HG03354 (cell line): ENCODE measurements around the gene MFGE8.

ENCODE experiments used
- ATAC-seq: cut with Tn5 transposase; IDR thresholded peaks from one replicate; pipeline ENCODE4 v1.9.1; 2021; ENCODE audit warnings: mild to moderate bottlenecking; ENCODE audit not compliant: unreplicated experiment, poor library complexity, severe bottlenecking

Gene MFGE8

GRCh38 chr15:88920892-88921435 is 7.8 kb upstream of the MFGE8 start:
- peak; percentile 71 for ATAC-seq

DNA sequence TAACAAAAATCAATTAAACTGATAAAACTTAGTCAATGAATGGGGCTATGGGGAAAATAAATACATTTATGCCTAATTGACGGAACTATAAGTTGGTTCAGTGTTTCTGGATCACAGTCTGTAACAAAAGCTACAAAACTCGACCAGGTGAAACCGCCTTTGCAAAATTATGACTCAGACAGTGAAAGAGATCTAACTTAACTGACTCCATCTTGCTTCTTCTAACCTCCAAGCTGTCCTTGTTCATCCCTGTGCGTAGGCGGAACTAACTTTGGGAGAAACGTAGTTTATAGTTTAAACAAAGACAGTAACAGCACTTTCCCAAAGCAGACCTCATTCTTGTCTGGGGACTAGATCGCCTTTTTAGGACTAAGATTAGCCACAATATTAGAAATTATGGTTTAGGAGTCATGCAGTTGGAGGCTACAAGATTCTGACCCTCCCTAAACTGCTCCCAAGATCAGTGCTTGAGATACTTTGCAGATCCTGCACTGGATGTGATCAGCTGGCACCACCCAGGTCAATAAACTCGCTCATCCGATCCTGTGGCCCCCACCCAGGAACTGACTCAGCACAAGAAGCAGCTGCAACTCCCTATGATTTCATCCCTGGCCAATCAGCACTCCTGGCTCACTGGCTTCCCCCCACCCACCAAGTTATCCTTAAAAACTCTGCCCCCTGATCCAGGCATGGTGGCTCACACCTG is 7.2 kb upstream of the MFGE8 start:
- ATAC-seq: no peak

GRCh38 chr15:88918738-88919137 is 5.6 kb upstream of the MFGE8 start:
- ATAC-seq: peak; percentile 75

GRCh38 chr15:88917760-88918159 is 4.6 kb upstream of the MFGE8 start:
- no peak for ATAC-seq

DNA sequence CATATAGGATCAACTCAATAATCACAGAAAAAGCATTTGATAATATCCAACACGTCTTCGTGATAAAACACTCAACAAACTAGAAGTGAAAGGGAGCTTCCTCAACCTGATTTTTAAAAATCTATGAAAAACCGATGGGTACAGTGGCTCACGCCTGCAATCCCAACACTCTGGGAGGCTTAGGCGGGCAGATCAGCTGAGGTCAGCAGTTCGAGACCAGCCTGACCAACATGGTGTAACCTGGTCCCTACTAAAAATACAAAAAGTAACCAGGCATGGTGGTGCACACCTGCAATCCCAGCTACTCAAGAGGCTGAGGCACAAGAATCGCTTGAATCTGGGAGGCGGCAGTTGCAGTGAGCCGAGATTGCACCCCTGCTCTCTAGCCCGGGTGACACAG is 2.2 kb upstream of the MFGE8 start:
- no peak for ATAC-seq

- no peak for ATAC-seq
These were observed 631 bp upstream of the MFGE8 start for GRCh38 chr15:88913850-88914169.

GRCh38 chr15:88912500-88912921 is 668 bp downstream of the MFGE8 start:
- ATAC-seq: no peak

- ATAC-seq: no peak
These were observed 1.4 kb downstream of the MFGE8 start for GRCh38 chr15:88911766-88912118.

DNA sequence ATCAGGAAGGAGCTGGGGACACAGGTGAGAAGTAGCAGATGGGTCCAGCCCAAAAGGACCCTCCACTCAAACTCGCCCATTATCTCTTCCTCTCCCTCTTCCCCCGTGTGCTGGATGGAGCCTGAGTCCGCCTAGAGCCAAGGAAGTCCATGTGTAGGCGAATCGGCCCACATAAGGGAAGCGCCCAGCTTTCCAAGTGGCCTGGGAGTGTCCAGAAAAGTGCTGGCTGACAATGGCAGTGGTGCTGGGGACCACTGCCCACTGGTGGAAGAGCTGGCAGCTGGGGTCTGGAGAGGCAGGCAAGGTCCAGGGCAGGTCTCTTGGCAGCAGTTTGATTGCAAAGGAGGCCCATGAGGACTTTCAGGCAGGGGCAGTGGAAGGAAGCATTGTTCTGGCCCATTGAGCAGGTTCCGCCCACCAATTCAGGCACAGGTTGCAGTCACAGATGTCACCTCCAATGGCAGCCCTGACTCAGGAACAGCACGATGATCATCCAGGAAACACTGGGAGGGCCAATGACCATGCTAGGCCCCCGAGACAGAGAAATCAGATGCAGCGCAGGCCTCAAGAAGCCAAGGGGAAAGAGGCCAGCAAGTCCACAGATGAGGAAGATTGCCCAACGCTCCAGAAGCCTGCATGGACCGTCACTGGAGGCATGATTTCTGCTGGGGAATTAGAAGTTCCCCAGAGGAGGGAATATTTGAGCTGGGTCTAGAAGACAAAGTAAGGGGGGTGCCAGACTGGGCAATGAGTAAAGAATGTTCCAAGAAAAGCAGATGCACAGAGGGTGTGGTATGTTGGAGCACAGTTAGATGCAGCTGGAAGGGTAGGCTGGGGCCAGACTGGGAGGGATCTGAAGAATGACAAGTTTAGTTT is 3.0 kb downstream of the MFGE8 start:
- no peak for ATAC-seq

DNA sequence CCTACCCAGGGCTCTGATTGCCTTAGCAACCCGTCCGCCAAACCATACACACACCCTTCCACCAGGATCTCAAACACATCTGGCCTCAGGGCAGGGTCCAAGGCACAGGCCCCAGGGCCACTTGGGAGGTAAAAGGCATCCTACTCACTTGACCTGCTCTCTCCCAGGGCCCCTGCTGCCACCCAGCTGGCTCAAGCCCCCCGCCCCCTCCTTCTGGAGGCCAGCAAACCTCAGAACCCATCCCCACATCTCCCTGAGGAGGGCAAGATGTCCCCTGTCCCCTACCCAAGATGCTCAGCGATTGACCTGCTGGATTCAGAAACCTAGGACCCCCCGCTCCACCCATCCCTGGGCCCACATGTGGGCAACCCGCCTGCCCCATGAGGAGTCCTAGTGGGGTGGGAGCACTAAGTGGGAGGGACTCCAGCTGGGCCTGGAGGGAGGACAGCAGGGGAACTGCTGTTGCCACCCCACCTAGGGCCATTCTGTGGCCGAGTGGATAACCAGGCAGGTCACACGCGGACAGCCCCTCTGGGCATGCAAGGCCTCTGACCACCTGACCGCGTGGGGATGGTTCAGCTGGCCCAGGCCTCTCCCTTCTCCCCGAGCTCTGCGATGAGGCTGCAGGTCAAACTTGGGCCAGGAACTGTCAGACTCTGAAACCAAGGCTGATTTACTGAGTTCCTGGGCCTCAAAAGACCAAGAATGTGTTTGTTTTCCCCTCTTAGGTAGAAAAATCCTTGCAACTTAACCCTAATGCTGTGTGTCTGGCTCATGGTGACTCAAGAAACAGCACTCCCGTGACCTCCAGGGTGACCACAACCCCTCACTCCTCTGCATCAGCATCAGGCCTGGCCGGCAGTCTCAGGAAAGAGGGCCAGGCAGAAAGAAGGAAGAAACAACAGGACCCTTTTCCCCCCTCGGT is 4.2 kb downstream of the MFGE8 start:
- no peak for ATAC-seq

GRCh38 chr15:88908123-88908522 is 5.1 kb downstream of the MFGE8 start:
- ATAC-seq: no peak

DNA sequence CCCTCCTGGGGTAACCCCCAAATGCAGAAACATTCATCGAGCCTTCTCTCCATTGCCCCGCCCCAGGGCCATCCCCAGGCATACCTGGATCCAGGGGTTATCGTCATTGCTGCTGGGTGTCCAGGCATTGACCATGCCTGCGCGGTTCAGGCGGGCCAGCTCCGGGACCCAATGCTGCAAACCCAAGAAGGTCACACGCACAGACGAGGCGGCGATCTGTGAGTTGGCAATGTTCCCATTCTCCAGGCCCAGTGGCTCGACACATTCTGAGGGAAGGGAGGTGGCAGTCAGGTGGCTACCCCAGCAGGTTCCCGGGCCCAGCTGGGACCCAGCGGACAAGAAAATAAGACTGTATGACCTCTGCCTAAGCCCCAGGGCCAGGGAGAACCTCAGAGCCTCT is 6.1 kb downstream of the MFGE8 start:
- ATAC-seq: no peak

DNA sequence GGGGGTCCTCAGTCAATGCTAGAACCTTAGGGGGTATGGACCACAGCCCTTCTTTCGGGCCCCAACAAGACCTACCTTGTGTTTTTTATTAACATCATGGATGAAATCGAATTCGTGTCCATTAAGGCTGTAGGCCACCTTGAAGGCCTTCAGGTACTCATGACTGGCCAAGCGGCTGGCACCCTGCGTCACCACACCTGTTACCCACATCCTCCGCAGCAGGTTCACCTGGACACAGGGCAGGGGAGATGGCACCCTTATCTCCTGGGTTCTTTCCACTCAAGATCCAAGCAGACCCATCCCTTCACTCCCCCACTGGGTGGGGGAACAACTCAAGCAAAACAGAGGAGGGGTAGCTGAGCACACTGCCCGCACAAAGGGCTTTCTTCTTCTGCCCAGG is 6.6 kb downstream of the MFGE8 start:
- ATAC-seq: no peak

- no peak for ATAC-seq
These were observed 7.0 kb downstream of the MFGE8 start for GRCh38 chr15:88906130-88906529.

DNA sequence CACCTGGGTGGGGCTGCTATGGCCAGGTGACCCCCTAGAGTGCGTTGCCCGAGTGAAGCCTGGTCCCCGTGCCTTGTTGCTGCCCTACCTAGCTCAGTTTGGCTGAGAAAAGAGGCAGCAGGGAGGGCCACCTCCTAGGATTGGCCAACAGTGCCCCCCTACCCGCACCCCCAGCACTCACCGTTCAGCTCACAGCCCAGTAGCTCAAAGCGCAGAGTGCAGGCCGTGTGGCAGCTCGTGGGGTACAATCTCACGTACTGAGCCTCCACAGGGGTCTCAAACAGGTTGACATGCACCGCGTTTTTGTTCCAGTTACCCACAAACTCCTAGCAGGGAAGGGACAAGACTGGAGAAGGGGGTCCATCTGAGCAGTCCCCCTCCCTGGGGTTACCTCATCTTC is 7.6 kb downstream of the MFGE8 start:
- no peak for ATAC-seq

- ATAC-seq: peak; percentile 91
These were observed 8.4 kb downstream of the MFGE8 start for GRCh38 chr15:88904624-88905327.

GRCh38 chr15:88904257-88904623 is 8.9 kb downstream of the MFGE8 start:
- ATAC-seq: peak; percentile 4

DNA sequence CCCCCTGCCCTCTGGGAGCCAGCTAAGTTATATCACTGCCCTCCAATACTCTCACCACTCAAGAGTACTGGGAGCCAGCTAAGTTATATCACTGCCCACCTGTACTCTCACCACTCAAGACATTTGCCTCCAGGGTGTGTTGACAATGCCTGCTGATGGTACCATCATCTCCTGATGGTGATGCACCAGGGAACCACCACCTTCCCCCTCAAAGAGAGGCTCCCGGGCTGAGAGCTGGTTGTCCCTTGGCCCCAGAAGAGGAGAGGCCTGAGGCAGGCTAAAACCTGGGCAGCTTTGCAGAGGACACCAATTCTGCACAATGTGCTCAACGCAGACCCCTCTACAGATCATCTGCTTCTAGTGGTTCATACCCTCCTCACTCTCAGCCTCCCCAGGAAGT is 10.3 kb downstream of the MFGE8 start:
- ATAC-seq: no peak

GRCh38 chr15:88902221-88902835 is 10.9 kb downstream of the MFGE8 start:
- ATAC-seq: no peak
